Measurements from ENCODE around the gene USP3.

- no peak for TF ChIP-seq POLR2AphosphoS5 (IDR thresholded peaks at IDR 0.05)
- TF ChIP-seq, protein P1, sequence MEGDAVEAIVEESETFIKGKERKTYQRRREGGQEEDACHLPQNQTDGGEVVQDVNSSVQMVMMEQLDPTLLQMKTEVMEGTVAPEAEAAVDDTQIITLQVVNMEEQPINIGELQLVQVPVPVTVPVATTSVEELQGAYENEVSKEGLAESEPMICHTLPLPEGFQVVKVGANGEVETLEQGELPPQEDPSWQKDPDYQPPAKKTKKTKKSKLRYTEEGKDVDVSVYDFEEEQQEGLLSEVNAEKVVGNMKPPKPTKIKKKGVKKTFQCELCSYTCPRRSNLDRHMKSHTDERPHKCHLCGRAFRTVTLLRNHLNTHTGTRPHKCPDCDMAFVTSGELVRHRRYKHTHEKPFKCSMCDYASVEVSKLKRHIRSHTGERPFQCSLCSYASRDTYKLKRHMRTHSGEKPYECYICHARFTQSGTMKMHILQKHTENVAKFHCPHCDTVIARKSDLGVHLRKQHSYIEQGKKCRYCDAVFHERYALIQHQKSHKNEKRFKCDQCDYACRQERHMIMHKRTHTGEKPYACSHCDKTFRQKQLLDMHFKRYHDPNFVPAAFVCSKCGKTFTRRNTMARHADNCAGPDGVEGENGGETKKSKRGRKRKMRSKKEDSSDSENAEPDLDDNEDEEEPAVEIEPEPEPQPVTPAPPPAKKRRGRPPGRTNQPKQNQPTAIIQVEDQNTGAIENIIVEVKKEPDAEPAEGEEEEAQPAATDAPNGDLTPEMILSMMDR (IDR thresholded peaks at IDR 0.05): no peak
Measured at GRCh38 chr15:63469190-63469589, 35.2 kb upstream of the USP3 start.
